Measurements from ENCODE around the gene PRMT7.

Gene PRMT7

GRCh38 chr16:68389750-68390371, 79.0 kb downstream of the PRMT7 start:
- Histone ChIP-seq H2AFZ (ENCODE audit: low read length) (no peak overlapping the region), H3K9me2 (replicated peaks; ENCODE audit: low read depth, low read length) (no peaks in the 10 kb centered on the region), H4K20me1 (ENCODE audit: insufficient read depth, low read length, poor library complexity, severe bottlenecking) (no peaks in the 10 kb centered on the region), H3K27me3 (ENCODE audit: insufficient read depth, low read length, poor library complexity, severe bottlenecking) (no peaks in the 10 kb centered on the region), H3K9ac (ENCODE audit: low read depth, low read length, poor library complexity, severe bottlenecking) (no peak overlapping the region), H3K36me3 (ENCODE audit: insufficient read depth, low read length) (no peaks in the 10 kb centered on the region), H3K4me1 (ENCODE audit: insufficient read depth, low read length, poor library complexity, severe bottlenecking) (peaks cover 7% of the 10 kb centered on the region), H3K4me2 (ENCODE audit: low read depth, low read length, poor library complexity, severe bottlenecking) (no peak overlapping the region), H3K4me3 (ENCODE audit: low read length, poor library complexity, severe bottlenecking) (no peak overlapping the region), H3K79me2 (ENCODE audit: insufficient read depth, low read length) (no peaks in the 10 kb centered on the region), H3F3A (ENCODE audit: low read depth) (no peaks in the 10 kb centered on the region), H3K9me3 (ENCODE audit: insufficient read depth, low read depth, low read length) (no peaks in the 10 kb centered on the region)
- TF ChIP-seq EZH2phosphoT487 (IDR thresholded peaks at IDR 0.05; ENCODE audit: borderline replicate concordance) (no peak), CTCF (conservative IDR thresholded peaks at IDR 0.05; ENCODE audit: low read length) (no peak)

GRCh38 chr16:68393333-68393732, 82.5 kb downstream of the PRMT7 start:
- no peaks in the 10 kb centered on the region for H3K79me2 ChIP-seq (ENCODE audit: insufficient read depth, low read length)
- TF ChIP-seq CTCF (conservative IDR thresholded peaks at IDR 0.05; ENCODE audit: low read length), result no peak
- TF ChIP-seq EZH2phosphoT487 (IDR thresholded peaks at IDR 0.05; ENCODE audit: borderline replicate concordance), result no peak
- no peak overlapping the region for H2AFZ ChIP-seq (ENCODE audit: low read length)

GRCh38 chr16:68395167-68395786, 84.5 kb downstream of the PRMT7 start:
- H3F3A ChIP-seq (ENCODE audit: low read depth), result no peaks in the 10 kb centered on the region
- no peaks in the 10 kb centered on the region for H4K20me1 ChIP-seq (ENCODE audit: insufficient read depth, low read length, poor library complexity, severe bottlenecking)
- H3K4me2 ChIP-seq (ENCODE audit: low read depth, low read length, poor library complexity, severe bottlenecking), result no peak overlapping the region
- no peaks in the 10 kb centered on the region for H3K9me3 ChIP-seq (ENCODE audit: insufficient read depth, low read depth, low read length)
- no peak overlapping the region for H3K4me3 ChIP-seq (ENCODE audit: low read length, poor library complexity, severe bottlenecking)
- H3K9ac ChIP-seq (ENCODE audit: low read depth, low read length, poor library complexity, severe bottlenecking), result no peak overlapping the region
- no peak overlapping the region for H2AFZ ChIP-seq (ENCODE audit: low read length)
- peaks cover 4% of the 10 kb centered on the region for H3K4me1 ChIP-seq (ENCODE audit: insufficient read depth, low read length, poor library complexity, severe bottlenecking)
- H3K9me2 ChIP-seq (replicated peaks; ENCODE audit: low read depth, low read length), result no peaks in the 10 kb centered on the region
- TF ChIP-seq CTCF (conservative IDR thresholded peaks at IDR 0.05; ENCODE audit: low read length), result no peak
- no peak for TF ChIP-seq EZH2phosphoT487 (IDR thresholded peaks at IDR 0.05; ENCODE audit: borderline replicate concordance)
- no peaks in the 10 kb centered on the region for H3K79me2 ChIP-seq (ENCODE audit: insufficient read depth, low read length)
- no peaks in the 10 kb centered on the region for H3K36me3 ChIP-seq (ENCODE audit: insufficient read depth, low read length)
- H3K27me3 ChIP-seq (ENCODE audit: insufficient read depth, low read length, poor library complexity, severe bottlenecking), result no peaks in the 10 kb centered on the region

More at GRCh38 chr16:68393333-68393732, 82.5 kb downstream of the PRMT7 start:
- Histone ChIP-seq H3K4me3 (ENCODE audit: low read length, poor library complexity, severe bottlenecking) (no peak overlapping the region), H3K9ac (ENCODE audit: low read depth, low read length, poor library complexity, severe bottlenecking) (no peak overlapping the region), H4K20me1 (ENCODE audit: insufficient read depth, low read length, poor library complexity, severe bottlenecking) (no peaks in the 10 kb centered on the region), H3K9me3 (ENCODE audit: insufficient read depth, low read depth, low read length) (no peaks in the 10 kb centered on the region), H3K36me3 (ENCODE audit: insufficient read depth, low read length) (no peaks in the 10 kb centered on the region), H3K4me1 (ENCODE audit: insufficient read depth, low read length, poor library complexity, severe bottlenecking) (no peaks in the 10 kb centered on the region), H3K27me3 (ENCODE audit: insufficient read depth, low read length, poor library complexity, severe bottlenecking) (no peaks in the 10 kb centered on the region), H3K9me2 (replicated peaks; ENCODE audit: low read depth, low read length) (no peaks in the 10 kb centered on the region), H3F3A (ENCODE audit: low read depth) (no peaks in the 10 kb centered on the region), H3K4me2 (ENCODE audit: low read depth, low read length, poor library complexity, severe bottlenecking) (no peak overlapping the region)
